HG03103 (cell line): ENCODE results near the gene SLC37A1.

ENCODE experiments used
- ATAC-seq: cut with Tn5 transposase; IDR thresholded peaks from one replicate; pipeline ENCODE4 v1.9.1; 2021; ENCODE audit warnings: low read depth; ENCODE audit not compliant: unreplicated experiment

The SLC37A1 gene

DNA sequence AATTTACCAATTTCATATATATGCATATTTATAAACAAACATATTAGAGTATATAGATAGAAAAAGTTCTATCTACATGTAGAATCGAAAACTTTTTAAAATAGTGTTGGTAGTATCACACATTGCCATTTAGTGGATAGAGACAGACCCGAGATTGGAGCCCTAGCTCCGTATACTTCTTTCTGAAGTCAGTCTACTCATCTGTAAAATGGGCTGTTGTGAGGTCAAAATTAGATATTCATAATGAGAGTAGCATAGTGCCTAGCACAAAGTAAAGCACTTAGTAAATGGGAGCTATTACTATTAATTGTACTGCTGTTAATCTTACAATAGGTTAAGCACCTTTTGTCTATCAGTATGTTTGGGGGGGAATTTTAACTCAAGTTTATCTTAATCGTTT is 13.4 kb upstream of the SLC37A1 start:
- ATAC-seq, result no peak

DNA sequence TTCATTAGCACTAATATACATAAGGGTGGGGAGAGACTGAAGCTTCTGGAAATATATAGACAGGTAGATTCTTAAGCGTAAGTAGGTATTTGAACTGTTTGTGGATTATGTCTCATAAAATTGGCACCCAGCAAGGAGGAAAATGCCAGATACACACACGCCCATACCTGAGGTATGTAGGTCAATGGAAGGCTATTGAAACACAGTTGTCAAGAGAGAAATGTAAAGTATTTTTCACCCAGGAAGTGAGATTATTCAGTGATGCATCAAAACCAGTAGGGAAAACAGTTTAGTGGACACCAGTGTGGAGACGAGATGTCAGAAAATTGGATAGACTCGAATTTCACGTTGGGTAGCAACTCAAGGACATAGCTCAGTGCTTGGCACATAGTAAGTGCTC is 12.9 kb upstream of the SLC37A1 start:
- no peak for ATAC-seq

DNA sequence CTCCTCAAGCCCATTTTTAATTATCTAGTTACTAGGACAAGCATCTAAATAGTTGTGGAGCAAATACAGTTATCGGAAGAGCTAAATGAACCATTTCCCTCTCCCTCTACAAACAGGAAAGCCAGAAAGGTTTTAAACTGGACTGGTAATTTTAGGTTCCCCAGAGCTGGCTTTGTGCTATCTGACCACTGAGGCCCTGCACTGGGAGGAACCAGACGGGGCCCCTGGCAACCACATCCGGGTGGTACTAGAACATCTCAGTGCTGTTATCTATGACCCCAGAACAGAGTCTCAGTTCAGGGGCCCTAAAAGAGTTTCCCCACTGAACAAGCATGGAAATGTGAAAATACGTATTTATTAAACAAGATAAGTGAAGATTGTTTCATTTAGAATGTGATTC is 9.9 kb upstream of the SLC37A1 start:
- no peak for ATAC-seq

DNA sequence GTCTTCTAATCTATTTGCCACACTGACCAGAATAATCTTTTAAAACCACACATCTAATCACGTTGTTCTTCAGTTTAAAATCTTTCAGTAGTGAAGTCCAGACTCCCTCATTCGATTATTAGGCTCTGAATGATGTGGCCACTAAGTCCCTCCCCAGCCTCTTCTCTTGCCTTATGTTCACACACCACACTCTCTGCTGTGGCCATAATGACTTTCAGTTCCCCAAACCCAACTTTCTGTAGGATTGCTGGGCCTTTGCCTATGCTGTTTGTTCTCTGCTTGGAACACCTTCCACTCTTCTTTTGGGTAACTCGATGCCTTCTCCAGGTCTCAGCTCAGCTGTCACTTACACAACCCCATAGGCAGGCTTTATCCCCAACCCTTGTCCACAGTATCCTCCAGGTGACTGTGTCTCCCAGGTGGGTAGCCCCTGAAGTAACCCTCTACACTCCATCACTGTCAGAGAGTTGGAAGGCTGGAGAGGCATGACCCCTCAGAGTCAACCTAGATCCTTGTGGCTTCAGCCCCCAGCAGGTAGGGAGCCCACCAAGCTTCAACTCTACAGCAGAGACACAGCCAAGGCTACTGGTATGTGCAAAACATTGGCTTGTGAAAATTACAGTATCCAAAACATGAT is 8.4 kb upstream of the SLC37A1 start:
- peak; percentile 73 for ATAC-seq

DNA sequence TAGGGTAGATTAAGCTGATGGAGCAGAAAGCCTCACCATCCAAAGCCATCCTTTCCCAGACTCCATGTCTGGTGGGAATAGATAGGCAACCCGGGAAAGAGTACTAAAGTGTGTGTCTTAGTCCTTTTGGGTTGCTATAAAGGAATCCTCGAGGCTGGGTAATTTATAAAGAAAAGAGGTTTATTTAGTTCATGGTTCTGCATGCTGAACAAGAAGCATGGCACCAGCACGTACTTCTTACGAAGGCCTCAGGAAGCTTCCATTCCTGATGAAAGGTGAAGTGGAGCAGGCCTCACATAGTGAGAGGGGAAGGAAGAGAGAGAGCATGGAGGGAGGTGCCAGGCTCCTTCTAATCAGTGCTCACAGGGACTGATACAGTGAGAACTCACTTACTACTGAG is 6.2 kb upstream of the SLC37A1 start:
- no peak for ATAC-seq

DNA sequence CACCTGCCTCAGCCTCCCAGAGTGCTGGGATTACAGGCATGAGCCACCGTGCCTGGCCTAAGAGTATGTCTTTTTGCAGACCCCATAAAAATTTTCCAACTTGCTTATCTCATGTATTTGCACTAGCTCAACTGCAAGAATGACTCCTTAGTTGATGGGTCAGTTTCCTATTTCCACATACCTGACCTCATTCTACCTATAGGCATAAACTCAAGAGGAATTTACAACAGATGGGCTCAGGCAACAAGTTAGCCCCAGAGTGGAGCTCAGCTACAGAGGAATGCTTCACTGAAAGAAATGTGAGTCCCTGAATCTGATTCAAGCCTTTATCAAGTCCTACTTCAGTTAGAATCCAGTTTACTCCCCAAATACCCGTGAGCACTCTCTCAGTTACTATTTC is 5.3 kb upstream of the SLC37A1 start:
- ATAC-seq, result no peak

DNA sequence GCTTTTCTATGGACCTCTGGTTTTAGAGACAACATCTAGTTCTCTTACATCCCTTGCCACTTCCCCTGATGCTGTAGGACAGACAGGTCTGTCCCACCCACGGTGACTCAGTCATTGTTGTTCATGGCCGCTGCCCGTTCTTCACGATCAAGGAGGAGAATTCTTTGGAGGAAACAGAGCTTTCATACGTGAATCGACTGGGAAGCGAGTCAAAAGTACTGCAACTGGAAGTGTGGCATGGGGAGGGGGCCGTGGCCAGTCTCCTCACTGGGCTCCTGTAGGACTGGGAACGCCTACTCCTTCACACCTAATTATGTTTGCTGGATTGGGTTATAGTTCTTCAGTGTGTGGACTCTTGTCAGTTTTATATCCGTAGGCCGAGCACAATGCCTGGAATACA is 4.4 kb upstream of the SLC37A1 start:
- ATAC-seq, result no peak

DNA sequence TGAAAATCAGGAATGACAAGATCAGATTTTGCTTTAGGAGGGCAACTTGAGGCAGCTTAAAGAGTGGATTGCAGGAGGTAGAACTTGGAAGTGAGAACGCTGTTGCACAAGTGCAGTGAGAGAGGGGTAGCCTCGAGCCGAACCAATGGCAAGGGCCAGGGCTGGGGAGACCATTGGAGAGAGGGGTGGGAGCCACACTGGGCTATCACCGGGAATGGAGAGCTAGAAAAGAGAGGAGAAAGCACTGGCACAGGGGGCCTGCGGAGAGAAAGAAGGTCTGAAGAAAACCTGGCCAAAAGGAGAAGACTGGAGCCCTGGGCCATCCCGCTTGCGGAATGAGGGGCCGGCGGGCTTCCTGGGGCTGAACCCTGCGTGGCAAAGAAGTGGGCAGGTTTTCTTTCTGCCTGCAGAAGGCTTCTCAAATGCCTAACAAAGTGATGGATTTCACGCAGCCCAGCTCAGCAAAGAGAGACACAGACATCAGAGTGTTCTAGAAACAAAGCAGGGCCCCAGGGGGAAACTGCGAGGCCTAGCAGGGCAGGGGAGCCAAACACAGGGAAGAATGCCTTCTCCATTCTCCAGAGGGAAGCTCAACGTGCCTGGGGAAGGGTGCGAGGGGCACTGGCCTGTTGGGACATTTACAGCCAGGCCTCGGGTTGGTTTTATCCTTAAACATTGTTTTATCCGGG is 1.2 kb upstream of the SLC37A1 start:
- ATAC-seq, result no peak

DNA sequence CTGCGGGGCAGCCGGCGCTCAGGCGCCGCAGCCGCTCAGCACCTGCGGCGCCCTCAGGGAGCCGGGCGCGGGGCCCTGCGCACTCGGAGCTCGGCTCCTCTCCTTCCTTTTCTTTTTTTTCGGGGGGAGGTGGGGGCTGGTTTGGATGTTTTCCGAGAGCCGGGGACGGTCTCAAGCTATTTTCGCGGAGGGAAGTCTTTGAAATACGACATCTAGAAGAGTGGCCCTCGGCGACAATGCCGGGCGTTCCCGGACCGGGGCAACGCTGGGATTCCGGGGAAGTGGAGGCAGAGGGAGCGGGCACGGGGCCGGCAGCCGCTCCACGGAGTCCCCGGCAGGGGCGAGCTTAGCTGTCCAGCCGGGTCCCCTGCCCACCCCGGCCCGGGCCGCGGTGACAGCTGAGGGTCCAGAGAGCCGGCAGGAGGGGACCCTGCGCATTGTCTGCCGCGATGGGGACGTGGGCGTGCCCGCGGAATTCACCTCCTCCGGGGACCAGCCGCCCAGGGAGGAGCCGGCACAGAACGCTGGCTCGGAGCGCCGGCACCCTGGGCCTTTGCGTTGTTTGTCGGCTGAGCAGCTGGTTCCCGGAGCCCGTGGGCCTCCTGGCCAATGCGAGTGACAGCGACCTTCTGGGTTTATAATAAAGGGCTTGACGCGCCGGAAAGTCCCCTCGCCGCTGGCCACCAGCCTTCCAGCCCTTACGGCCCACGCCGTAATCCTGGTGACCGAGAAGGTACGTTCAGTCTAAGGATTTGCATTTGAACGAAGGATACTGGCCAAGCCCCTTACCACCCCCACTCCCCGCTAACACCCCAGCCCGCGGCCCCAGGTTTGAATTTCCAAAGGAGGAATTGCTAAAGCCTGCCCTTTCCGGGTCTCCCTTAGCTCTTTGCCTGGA is 582 bp downstream of the SLC37A1 start:
- ATAC-seq, result no peak

DNA sequence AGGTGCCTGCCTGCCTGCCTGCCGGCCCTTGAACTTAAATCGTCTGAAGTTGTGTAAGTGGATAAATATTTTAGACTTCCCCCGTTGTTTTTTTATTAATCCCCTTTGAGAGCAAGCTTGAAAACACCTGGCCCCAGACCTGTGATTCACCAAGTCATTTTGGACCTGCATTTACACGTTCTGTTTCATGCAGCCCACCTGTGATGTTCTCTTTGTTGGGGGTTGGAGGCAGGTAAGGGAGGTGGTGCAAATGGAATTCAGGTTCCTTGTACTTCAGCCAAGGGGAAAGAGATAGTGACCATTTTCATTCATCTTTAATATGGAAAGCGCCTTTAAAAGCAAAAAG is 1.2 kb downstream of the SLC37A1 start:
- no peak for ATAC-seq

DNA sequence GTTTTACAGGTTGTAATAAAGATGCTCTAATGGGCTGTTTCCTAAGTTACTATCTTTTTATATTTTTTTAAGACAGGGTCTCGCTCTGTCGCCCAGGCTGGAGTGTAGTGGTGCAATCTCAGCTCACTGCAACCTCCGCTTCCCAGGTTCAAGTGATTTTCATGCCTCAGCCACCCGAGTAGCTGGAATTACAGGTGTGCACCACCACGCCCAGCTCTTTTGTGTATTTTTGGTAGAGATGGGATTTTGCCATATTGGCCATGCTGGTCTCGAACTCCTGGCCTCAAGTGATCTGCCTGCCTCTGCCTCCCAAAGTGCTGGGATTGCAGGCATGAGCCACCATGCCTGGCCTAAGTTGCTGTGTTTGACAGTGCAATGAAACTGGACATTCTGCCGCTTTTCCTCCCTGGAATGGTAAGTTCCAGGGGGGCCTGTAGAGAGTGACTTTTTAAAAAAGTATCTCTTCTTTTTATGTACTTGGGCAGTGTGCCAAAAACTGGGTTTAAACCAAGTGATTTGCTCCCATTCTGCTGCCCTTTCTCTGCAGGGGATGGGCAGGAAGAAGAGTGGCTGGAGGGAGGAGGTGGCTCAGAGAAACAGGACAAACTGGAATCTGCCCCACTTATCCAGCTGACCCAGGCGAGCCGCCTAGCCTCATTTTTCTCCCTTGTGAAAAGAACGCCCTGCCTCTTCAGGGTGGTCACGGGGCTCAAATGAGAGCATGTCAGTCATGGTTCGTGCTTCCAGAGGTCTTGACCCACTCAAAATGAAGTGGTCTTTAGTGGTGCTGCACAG is 2.3 kb downstream of the SLC37A1 start:
- no peak for ATAC-seq

DNA sequence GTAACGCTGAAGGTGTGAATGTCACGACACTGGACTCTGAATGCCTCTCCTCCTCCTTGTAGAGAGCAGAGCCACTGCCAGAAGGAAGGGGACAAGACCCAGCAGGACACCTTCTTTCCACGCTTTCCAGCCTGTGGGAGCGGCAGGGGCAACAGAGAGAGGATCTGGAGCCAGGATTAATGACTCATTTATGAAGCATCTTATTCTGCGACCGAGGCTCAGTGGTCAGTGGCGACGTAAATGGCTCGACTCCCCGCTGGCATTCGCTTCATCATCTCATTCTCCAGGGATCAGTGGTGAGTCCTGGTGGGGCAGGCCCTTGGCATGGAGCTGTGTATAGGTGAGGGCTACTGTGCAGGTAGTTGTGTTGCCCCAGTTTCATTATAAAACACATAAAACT is 4.6 kb downstream of the SLC37A1 start:
- ATAC-seq, result no peak

DNA sequence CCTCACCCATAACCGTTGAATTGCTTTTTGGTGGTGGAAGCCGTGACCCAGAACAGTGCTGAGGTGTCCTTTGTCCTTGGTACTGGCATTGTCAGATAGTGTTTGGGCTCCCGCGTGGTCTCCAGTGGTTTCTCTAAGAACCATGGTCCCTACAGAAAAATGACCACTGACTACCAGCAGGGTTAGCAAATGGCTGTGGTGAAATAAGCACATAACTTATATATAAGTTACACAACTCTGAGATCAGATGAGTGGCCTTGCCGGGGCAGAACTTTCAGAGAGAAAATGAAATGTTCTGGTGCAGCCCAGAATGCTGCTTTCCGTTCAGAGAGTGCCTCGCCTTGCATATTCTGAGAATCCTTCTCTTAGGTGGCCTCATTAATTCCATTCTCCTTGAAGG is 5.0 kb downstream of the SLC37A1 start:
- no peak for ATAC-seq

DNA sequence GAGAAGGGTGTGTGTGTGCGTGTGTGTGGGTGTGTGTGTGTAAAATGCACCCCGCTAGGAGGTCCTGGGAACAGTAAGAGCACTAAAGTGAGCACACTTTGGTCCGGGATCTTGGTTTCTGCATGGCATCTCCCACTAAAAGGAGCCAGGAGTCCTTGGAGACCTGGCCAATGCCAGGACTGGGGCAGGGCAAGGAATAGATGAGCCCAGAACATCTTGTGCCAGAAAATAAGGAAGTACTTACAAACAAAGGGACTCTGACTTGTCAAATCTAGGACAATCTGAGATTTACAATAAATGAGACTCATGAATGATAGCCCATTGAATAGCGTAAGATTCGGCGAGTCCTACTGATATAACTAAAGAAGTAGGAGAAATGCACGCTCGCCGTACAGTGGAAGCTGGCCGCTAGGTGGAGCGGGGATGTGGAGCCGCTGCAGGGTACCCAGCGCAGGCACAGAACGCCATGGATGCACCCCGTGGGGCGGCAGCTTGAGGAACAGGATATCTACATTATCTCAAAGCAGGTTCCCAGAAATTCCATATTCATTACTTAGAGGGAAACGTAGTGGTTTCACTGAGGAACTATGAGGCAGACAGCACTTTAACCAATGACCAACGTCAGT is 7.1 kb downstream of the SLC37A1 start:
- ATAC-seq, result no peak

DNA sequence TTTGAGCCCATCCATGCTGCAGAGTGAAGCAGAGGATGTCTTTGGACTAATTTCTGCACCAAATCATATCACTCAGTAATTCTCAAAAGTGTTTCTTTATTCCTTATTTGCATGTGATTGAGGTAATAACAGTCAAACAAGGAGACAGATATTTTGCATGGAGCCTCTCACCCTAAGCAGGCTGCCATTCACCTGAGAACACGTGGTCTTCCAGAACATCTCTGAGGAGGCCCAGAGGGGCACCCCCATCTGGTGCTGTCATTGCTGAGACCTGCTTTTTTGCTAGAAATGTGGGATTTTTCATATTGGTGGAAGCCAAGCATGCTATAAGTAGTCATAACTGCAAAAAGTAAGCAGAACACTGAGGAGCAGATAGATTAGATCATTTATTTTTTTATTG is 7.7 kb downstream of the SLC37A1 start:
- no peak for ATAC-seq

DNA sequence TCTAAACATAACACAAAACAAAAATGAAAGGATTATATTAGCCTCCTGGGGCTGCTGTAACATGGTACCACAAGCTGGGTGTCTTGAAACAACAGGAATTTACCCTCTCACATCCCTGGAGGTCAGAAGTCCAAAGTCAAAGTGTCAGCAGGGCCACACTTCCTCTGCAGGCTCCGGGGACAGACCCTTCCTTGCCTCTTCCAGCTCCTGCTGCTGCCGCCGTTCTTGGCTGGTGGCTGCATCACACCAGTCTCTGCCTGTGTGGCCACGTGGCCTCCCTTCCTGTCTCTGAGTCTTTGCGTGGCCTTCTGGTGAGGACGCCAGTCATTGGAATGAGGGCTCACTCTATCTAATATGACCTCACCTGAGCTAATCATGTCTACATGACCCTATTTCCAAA is 8.2 kb downstream of the SLC37A1 start:
- ATAC-seq, result no peak

DNA sequence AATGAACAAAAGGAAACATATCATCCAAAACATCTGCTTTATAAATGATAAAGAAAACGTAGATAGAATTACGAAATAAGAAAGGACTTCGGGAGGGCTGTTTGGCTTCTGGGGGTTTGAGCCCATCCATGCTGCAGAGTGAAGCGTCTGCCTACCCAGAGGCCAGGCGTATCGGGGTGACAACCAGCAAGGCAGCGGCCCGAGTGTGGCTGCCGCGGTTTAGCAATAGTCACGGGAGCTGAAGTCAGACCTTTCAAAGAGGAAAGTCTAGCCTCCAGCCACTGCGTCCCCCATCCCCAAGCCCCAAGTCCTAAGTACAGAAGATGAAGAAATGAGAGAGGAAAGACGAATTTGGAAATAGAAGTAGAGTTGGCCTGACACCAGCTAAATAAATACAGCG is 8.6 kb downstream of the SLC37A1 start:
- ATAC-seq, result no peak

DNA sequence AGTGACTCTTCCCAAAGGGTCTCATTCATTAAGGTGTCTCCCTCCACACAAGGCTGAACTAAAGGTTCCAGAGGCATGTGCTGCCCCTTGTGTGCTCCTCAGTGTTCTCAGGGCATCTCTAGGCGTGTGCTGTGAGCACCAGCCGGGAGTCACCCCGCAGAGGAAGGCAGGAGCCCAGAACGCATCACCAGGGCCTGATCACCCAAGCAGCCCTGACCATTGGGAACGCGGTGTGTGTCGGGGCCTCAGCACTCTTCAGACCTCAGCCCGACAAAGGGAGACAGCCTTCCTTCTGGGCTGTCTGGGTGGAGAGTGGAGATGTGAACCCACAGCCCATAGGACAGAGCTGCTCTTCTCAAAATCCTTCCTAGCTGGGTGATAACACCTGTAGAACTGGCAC is 9.1 kb downstream of the SLC37A1 start:
- no peak for ATAC-seq

DNA sequence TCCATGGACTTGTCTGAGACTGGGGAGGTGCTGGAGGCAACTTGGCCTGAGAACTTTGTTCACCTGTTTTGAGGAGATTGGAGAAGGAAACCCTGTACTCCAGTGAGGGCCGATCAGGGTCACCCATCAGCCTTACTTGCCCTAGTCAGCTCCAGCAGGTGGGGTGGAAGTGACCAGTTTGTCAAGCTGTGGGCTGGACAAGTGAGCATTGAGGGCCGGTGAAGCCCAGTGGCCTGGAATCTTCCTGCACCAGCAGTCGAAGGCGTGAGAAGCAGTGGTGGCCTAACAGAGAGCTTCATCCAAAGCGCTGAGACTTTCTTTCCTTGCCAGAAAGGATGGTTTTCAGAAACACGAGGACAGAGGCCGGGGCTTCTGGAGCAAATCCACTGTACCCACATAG is 9.6 kb downstream of the SLC37A1 start:
- ATAC-seq, result no peak

DNA sequence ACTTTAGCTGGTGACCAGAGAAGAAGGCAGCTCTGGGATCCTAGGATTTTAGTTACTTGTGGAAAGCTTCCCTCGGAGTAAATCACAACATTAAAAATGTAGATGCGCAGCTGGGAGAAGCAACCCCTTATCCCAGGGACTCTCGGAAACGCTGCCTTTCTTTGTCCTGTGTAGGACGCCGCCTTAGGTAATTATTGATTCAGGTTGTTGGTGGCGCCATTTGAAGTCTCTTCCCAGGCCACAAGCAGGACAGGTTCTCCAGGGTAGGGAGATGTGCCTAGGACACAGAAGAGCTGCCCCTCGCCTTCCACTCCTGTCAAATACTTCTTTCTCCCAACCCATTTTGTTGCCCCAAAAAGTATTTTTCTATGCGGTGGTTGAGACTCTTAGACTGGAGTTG is 10.3 kb downstream of the SLC37A1 start:
- no peak for ATAC-seq
